ENCODE data around the gene ZNF81. TPM values are rescaled to one million over a fixed set of nuclear protein-coding genes. Genes with fewer than 3 reads are reported as not detected.
"Not testable (repeated sequence)": the region's sequence is repeated elsewhere in the genome, so short reads cannot be mapped to it uniquely, and the experiment has no call there.

The ZNF81 gene
- total and polyA plus RNA-seq, 4 donors, result 0.75 to 11.8 (median 6.5) TPM

DNA sequence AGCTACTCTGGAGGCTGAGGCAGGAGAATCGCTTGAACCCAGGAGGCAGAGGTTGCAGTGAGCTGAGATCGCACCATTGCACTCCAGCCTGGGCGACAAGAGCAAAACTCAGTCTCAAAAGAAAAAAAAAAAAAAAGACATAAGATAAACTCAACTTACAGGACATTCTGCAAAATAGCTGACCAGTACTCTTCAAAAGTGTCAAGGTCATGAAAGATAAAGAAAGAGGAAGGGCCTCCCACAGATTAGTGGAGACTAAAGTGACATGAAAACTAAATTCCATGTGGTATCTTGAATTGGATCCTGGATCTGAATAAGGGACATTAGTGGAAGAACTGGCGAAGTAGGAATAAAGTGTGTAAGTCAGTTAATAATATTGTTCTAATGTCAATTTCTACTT is 103.7 kb downstream of the ZNF81 start:
- TF ChIP-seq, protein P1, sequence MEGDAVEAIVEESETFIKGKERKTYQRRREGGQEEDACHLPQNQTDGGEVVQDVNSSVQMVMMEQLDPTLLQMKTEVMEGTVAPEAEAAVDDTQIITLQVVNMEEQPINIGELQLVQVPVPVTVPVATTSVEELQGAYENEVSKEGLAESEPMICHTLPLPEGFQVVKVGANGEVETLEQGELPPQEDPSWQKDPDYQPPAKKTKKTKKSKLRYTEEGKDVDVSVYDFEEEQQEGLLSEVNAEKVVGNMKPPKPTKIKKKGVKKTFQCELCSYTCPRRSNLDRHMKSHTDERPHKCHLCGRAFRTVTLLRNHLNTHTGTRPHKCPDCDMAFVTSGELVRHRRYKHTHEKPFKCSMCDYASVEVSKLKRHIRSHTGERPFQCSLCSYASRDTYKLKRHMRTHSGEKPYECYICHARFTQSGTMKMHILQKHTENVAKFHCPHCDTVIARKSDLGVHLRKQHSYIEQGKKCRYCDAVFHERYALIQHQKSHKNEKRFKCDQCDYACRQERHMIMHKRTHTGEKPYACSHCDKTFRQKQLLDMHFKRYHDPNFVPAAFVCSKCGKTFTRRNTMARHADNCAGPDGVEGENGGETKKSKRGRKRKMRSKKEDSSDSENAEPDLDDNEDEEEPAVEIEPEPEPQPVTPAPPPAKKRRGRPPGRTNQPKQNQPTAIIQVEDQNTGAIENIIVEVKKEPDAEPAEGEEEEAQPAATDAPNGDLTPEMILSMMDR (IDR thresholded peaks at IDR 0.05; ENCODE audit: control extremely low read depth, extremely low read depth), result no peak
- H3K9me3 ChIP-seq (ENCODE audit: control insufficient read depth in 4 of 4, insufficient read depth in 3 of 4, low read length in 3 of 4), result peaks cover 0 to 17% (median 3%) of the 10 kb centered on the region in 4 donors
- H3K27ac ChIP-seq (ENCODE audit: low read depth in 1 of 2, low read length in 1 of 2), result no peak overlapping the region
- no peak overlapping the region for H3K4me3 ChIP-seq
- no peaks in the 10 kb centered on the region for H3K36me3 ChIP-seq (ENCODE audit: control insufficient read depth in 4 of 4, insufficient read depth in 4 of 4, low read length in 4 of 4)
- DNase-seq (no peak), ATAC-seq (ENCODE audit: insufficient read depth, low FRiP score) (no peak)
- H3K27me3 ChIP-seq (ENCODE audit: control insufficient read depth in 3 of 3, insufficient read depth in 3 of 3, low read length in 2 of 3), result no peaks in the 10 kb centered on the region
- no peaks in the 10 kb centered on the region for H3K4me1 ChIP-seq (ENCODE audit: control insufficient read depth in 5 of 5, insufficient read depth in 5 of 5, low read length in 5 of 5)
- WGBS, 2 donors, result 85 to 100% methylated on average over 1 to 4 of the region's 4 CpGs
- no peak overlapping the region for H3K9ac ChIP-seq (ENCODE audit: insufficient read depth in 1 of 2, low read length in 2 of 2)

DNA sequence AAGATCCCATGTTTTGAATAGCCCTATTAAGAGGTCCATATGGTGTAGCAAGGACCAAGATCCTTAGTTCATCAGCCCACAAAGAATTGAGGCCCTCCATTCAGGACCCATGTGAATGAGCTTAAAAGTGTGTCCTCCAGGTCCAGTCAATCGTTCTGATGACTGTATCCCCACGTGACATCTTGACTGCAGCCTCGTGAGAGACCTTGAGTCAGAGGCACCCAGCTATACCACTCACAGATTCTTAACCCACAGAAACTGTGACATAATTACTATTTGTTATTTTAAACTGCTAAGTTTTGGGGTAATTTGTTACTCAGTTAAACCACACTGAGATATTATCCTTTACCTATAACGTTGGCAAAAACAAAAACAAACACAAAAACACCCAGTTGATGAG is 104.7 kb downstream of the ZNF81 start:
- WGBS, 2 donors, result 55 to 88% methylated on average over 4 of the region's 4 CpGs
- no peaks in the 10 kb centered on the region for H3K27me3 ChIP-seq (ENCODE audit: control insufficient read depth in 3 of 3, insufficient read depth in 3 of 3, low read length in 2 of 3)
- TF ChIP-seq, protein P1 (IDR thresholded peaks at IDR 0.05; ENCODE audit: control extremely low read depth, extremely low read depth), result no peak
- H3K9ac ChIP-seq (ENCODE audit: insufficient read depth in 1 of 2, low read length in 2 of 2), result no peak overlapping the region
- H3K4me1 ChIP-seq (ENCODE audit: control insufficient read depth in 5 of 5, insufficient read depth in 5 of 5, low read length in 5 of 5), result no peaks in the 10 kb centered on the region
- H3K4me3 ChIP-seq, result no peak overlapping the region
- no peak overlapping the region for H3K27ac ChIP-seq (ENCODE audit: low read depth in 1 of 2, low read length in 1 of 2)
- DNase-seq, result no peak
- no peaks in the 10 kb centered on the region for H3K36me3 ChIP-seq (ENCODE audit: control insufficient read depth in 4 of 4, insufficient read depth in 4 of 4, low read length in 4 of 4)
- no peak for ATAC-seq (ENCODE audit: insufficient read depth, low FRiP score)
- peaks cover 0 to 15% (median 3%) of the 10 kb centered on the region in 4 donors for H3K9me3 ChIP-seq (ENCODE audit: control insufficient read depth in 4 of 4, insufficient read depth in 3 of 4, low read length in 3 of 4)

DNA sequence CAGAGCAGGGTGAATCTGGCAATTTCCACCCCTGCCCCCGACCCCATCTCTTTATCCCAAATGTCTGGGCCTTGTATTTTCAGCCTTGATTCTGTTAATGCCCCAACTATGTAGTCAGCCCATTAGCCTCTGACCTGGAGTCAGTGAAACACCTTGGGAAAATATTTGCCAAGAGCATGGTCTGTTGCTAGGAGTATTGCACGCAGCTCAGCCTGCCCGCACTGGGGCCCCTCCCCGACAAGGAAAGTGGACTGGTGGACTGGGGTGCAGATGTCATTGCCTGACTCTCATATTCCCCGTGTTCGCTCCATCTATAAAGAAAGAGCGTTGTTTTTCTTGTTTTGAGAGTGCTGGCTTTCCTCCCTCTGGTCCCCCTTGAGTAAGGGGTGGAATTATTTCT is 118.6 kb downstream of the ZNF81 start:
- H3K4me1 ChIP-seq (ENCODE audit: control insufficient read depth in 5 of 5, insufficient read depth in 5 of 5, low read length in 5 of 5); ATAC-seq (ENCODE audit: insufficient read depth, low FRiP score); DNase-seq; H3K4me3 ChIP-seq; H3K27me3 ChIP-seq (ENCODE audit: control insufficient read depth in 3 of 3, insufficient read depth in 3 of 3, low read length in 2 of 3); H3K27ac ChIP-seq (ENCODE audit: low read depth in 1 of 2, low read length in 1 of 2); H3K9ac ChIP-seq (ENCODE audit: insufficient read depth in 1 of 2, low read length in 2 of 2); H3K36me3 ChIP-seq (ENCODE audit: control insufficient read depth in 4 of 4, insufficient read depth in 4 of 4, low read length in 4 of 4): not testable (repeated sequence)
- 75 to 83% methylated on average over 2 to 7 of the region's 7 CpGs for WGBS, 2 donors
- H3K9me3 ChIP-seq (ENCODE audit: control insufficient read depth in 4 of 4, insufficient read depth in 3 of 4, low read length in 3 of 4), result peaks cover 0 to 18% (median 5%) of the 10 kb centered on the region in 4 donors

DNA sequence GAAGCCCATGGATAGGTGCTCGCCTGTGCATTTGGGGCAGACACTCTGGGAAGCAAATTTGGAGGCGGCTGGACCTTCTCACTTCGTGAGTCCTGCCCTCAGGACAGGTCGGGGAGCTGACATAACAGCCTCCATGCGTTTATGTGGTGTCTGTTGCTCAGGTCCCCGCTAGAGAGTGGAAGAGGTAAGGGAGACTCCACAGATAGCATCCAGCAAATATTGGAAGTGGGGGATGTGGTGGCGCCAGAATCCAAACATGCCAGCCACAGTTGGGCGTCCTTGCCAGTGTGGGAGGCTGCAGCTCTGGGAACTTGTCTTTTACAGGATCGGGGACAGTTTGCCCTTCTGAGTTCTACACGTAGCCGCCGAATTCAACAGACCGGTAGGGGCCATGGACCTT is 119.3 kb downstream of the ZNF81 start:
- H3K36me3 ChIP-seq (ENCODE audit: control insufficient read depth in 4 of 4, insufficient read depth in 4 of 4, low read length in 4 of 4), result no peaks in the 10 kb centered on the region
- H3K27me3 ChIP-seq (ENCODE audit: control insufficient read depth in 3 of 3, insufficient read depth in 3 of 3, low read length in 2 of 3), result no peaks in the 10 kb centered on the region
- ATAC-seq (ENCODE audit: insufficient read depth, low FRiP score), result no peak
- no peaks in the 10 kb centered on the region for H3K4me1 ChIP-seq (ENCODE audit: control insufficient read depth in 5 of 5, insufficient read depth in 5 of 5, low read length in 5 of 5)
- TF ChIP-seq, protein P1 (IDR thresholded peaks at IDR 0.05; ENCODE audit: control extremely low read depth, extremely low read depth), result no peak
- H3K9me3 ChIP-seq (ENCODE audit: control insufficient read depth in 4 of 4, insufficient read depth in 3 of 4, low read length in 3 of 4), result peaks cover 0 to 20% (median 5%) of the 10 kb centered on the region in 4 donors
- no peak for DNase-seq
- 80 to 93% methylated on average over 12 to 13 of the region's 13 CpGs for WGBS, 2 donors
- H3K9ac ChIP-seq (ENCODE audit: insufficient read depth in 1 of 2, low read length in 2 of 2), result no peak overlapping the region
- H3K4me3 ChIP-seq, result no peak overlapping the region
- no peak overlapping the region for H3K27ac ChIP-seq (ENCODE audit: low read depth in 1 of 2, low read length in 1 of 2)

DNA sequence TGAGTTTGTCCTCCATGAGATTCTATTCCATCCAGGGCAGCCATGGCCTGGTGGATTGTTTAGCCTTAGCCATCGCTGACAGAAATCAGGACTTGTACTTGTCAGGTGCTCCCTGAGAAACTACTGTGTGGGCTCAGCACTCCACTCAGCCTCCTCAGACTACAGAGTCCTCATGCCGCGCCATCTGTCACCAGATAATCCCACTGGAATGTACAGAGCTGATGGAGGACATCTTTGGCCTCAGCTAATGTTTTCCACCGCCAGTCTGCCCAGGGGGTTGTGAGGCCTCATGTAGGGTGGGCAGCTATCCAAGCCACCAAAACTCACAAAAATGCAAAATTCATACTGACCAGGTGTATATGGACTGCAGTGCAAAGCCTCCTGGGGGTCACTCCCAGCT is 121.5 kb downstream of the ZNF81 start:
- H3K9me3 ChIP-seq (ENCODE audit: control insufficient read depth in 4 of 4, insufficient read depth in 3 of 4, low read length in 3 of 4), result peaks cover 0 to 20% (median 0%) of the 10 kb centered on the region in 4 donors
- H3K27ac ChIP-seq (ENCODE audit: low read depth in 1 of 2, low read length in 1 of 2); DNase-seq; H3K27me3 ChIP-seq (ENCODE audit: control insufficient read depth in 3 of 3, insufficient read depth in 3 of 3, low read length in 2 of 3); H3K4me1 ChIP-seq (ENCODE audit: control insufficient read depth in 5 of 5, insufficient read depth in 5 of 5, low read length in 5 of 5); H3K9ac ChIP-seq (ENCODE audit: insufficient read depth in 1 of 2, low read length in 2 of 2); H3K4me3 ChIP-seq; H3K36me3 ChIP-seq (ENCODE audit: control insufficient read depth in 4 of 4, insufficient read depth in 4 of 4, low read length in 4 of 4); ATAC-seq (ENCODE audit: insufficient read depth, low FRiP score): not testable (repeated sequence)
- 85 to 94% methylated on average over 3 to 4 of the region's 4 CpGs for WGBS, 2 donors

All from lung (tissue), 12 donors.